ENCODE measurements around the gene CTNNA2. TPM values are rescaled to one million over a fixed set of nuclear protein-coding genes. Genes with fewer than 3 reads are reported as not detected.

The CTNNA2 gene
- total and polyA plus RNA-seq, 9 donors, result 0.32 to 1.4 (median 0.37) TPM; not detected in 3

GRCh38 chr2:79638410-79638809 is 125.6 kb downstream of the CTNNA2 start:
- Histone ChIP-seq H3K4me1 (ENCODE audit: insufficient read depth) (no peaks in the 10 kb centered on the region), H3K4me3 (no peak overlapping the region), H3K36me3 (no peaks in the 10 kb centered on the region), H3K9me3 (no peaks in the 10 kb centered on the region), H3K27ac (no peak overlapping the region), H3K27me3 (no peaks in the 10 kb centered on the region)
- TF ChIP-seq POLR2A (IDR thresholded peaks at IDR 0.05) (no peak), EP300 (IDR thresholded peaks at IDR 0.05) (no peak), CTCF (IDR thresholded peaks at IDR 0.05) (no peak)
- 23 to 27% (median 26%) methylated on average over 3 of the region's 3 CpGs for WGBS, 3 donors
- DNase-seq, result no peak
- intact Hi-C loops (cut with DNase I), result no loop called here

GRCh38 chr2:79638954-79639353 is 126.1 kb downstream of the CTNNA2 start:
- Histone ChIP-seq H3K36me3 (no peaks in the 10 kb centered on the region), H3K4me1 (ENCODE audit: insufficient read depth) (no peaks in the 10 kb centered on the region), H3K27ac (no peak overlapping the region), H3K9me3 (no peaks in the 10 kb centered on the region), H3K4me3 (no peak overlapping the region), H3K27me3 (no peaks in the 10 kb centered on the region)
- intact Hi-C loops (cut with DNase I), result no loop called here
- DNase-seq, result no peak
- no peak for TF ChIP-seq CTCF (IDR thresholded peaks at IDR 0.05)
- TF ChIP-seq POLR2A (IDR thresholded peaks at IDR 0.05), result no peak
- no peak for TF ChIP-seq EP300 (IDR thresholded peaks at IDR 0.05)
- 45 to 51% (median 48%) methylated on average over 2 of the region's 2 CpGs for WGBS, 3 donors

DNA sequence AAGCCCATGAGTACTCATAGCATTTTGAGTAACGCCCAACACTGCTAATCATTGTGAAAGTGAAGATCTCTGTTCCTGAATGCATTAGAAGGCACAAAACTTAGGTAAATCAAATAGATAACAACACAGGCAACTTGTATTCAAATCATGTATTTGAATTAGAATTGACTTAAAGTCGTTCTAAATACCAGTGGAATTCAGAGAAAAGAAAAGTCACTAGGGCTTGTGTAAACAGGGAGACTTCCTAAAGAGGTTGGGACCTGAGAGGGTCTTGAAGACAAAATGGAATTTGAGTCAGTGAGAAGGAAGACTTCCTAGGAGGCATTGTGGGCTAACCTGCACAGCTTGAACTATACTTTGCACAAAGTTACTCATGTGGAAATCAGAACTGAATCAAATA is 127.2 kb downstream of the CTNNA2 start:
- TF ChIP-seq POLR2A (IDR thresholded peaks at IDR 0.05) (no peak), CTCF (IDR thresholded peaks at IDR 0.05) (no peak), EP300 (IDR thresholded peaks at IDR 0.05) (no peak)
- Histone ChIP-seq H3K36me3 (no peaks in the 10 kb centered on the region), H3K4me1 (ENCODE audit: insufficient read depth) (no peaks in the 10 kb centered on the region), H3K9me3 (no peaks in the 10 kb centered on the region), H3K27ac (no peak overlapping the region), H3K27me3 (no peaks in the 10 kb centered on the region), H3K4me3 (no peak overlapping the region)
- 40 to 46% (median 44%) methylated on average over 2 of the region's 2 CpGs for WGBS, 3 donors
- no peak for DNase-seq
- intact Hi-C loops (cut with DNase I), result no loop called here

DNA sequence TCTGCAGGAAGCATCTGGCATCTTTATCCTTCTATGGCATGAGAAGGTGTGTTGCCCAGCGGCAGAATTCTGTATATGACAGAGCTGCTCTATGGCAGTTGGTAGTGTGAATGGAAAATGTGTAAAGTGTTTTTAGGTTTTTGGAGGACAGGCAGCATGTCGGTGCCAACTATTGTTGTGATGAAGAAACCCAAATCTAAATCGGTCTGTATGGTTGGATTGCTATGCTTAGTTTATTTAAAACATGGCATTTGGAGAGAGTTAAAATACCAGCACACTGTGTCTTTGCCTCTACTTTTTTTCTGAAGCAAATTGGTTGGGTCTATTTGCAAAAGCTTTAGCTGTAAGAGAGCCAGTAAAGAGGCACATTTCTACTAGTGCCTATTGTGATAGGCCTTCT is 136.7 kb downstream of the CTNNA2 start:
- no peaks in the 10 kb centered on the region for H3K4me1 ChIP-seq (ENCODE audit: insufficient read depth)
- no peak for DNase-seq
- no peaks in the 10 kb centered on the region for H3K9me3 ChIP-seq
- H3K4me3 ChIP-seq, result no peak overlapping the region
- no peak overlapping the region for H3K27ac ChIP-seq
- no peaks in the 10 kb centered on the region for H3K27me3 ChIP-seq
- no peaks in the 10 kb centered on the region for H3K36me3 ChIP-seq
- WGBS, 3 donors, result 88 to 92% (median 90%) methylated on average over 3 of the region's 3 CpGs
- intact Hi-C loops (cut with DNase I), result no loop called here
- no peak for TF ChIP-seq CTCF (IDR thresholded peaks at IDR 0.05)
- no peak for TF ChIP-seq EP300 (IDR thresholded peaks at IDR 0.05)
- no peak for TF ChIP-seq POLR2A (IDR thresholded peaks at IDR 0.05)

DNA sequence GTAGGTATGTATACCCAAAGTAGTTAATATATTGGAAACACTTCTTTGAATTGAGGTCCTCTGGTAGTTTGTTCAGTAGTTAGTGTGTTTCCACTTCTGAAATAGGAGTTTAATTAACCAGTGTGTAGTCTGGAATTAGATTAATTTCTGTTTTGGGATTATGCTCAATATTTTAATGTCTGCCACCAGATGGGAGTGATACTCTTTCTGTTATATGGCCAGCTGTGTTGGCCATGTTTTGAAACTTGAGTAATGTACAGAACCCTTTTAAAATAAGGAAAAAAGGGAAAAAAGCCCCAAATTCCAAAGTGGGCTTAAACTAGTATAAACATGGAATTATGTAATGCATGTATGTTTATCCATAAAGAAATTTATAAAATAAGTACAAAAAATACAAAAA is 147.7 kb downstream of the CTNNA2 start:
- intact Hi-C loops (cut with DNase I), result no loop called here
- no peak for TF ChIP-seq EP300 (IDR thresholded peaks at IDR 0.05)
- TF ChIP-seq CTCF (IDR thresholded peaks at IDR 0.05), result no peak
- TF ChIP-seq POLR2A (IDR thresholded peaks at IDR 0.05), result no peak
- DNase-seq, result no peak
- no peak overlapping the region for H3K4me3 ChIP-seq
- H3K36me3 ChIP-seq, result no peaks in the 10 kb centered on the region
- H3K9me3 ChIP-seq, result no peaks in the 10 kb centered on the region
- no peak overlapping the region for H3K27ac ChIP-seq
- H3K27me3 ChIP-seq, result no peaks in the 10 kb centered on the region
- no peaks in the 10 kb centered on the region for H3K4me1 ChIP-seq (ENCODE audit: insufficient read depth)
